MM.1S (cell line): Measurements from ENCODE around the gene UNC5C.

Experiments
- EZH2phosphoT487 ChIP-seq: fragments of 300-600 bp; sonication (generic); IDR thresholded peaks from 2 replicates; pipeline ENCODE4 v1.6.1; 2018; ENCODE audit warnings: antibody characterized with exemption, low read length
- TF ChIP-seq, protein P1 (sequence below): fragments of 300-600 bp; sonication (generic); IDR thresholded peaks from 2 replicates; pipeline ENCODE4 v1.5.1; 2016; ENCODE audit warnings: antibody characterized with exemption, low read length, mixed read lengths

GRCh38 chr4:95544113-95545103, 4.4 kb downstream of the UNC5C start:
- TF ChIP-seq, protein P1, sequence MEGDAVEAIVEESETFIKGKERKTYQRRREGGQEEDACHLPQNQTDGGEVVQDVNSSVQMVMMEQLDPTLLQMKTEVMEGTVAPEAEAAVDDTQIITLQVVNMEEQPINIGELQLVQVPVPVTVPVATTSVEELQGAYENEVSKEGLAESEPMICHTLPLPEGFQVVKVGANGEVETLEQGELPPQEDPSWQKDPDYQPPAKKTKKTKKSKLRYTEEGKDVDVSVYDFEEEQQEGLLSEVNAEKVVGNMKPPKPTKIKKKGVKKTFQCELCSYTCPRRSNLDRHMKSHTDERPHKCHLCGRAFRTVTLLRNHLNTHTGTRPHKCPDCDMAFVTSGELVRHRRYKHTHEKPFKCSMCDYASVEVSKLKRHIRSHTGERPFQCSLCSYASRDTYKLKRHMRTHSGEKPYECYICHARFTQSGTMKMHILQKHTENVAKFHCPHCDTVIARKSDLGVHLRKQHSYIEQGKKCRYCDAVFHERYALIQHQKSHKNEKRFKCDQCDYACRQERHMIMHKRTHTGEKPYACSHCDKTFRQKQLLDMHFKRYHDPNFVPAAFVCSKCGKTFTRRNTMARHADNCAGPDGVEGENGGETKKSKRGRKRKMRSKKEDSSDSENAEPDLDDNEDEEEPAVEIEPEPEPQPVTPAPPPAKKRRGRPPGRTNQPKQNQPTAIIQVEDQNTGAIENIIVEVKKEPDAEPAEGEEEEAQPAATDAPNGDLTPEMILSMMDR: no peak
- no peak for TF ChIP-seq EZH2phosphoT487
